Ishikawa (cell line): ENCODE results near the gene CLEC3B.

Experiments used
- CEBPB ChIP-seq: IDR thresholded peaks from 2 replicates; pipeline ENCODE4 v1.6.1; 2012
- CREB1 ChIP-seq: IDR thresholded peaks from 2 replicates; pipeline ENCODE4 v1.6.1; 2012; ENCODE audit warnings: low read depth
- EGR1 ChIP-seq: IDR thresholded peaks from 2 replicates; pipeline ENCODE4 v1.6.1; 2012
- EP300 ChIP-seq: IDR thresholded peaks from 2 replicates; pipeline ENCODE4 v1.6.1; 2012; ENCODE audit warnings: borderline replicate concordance
- MAX ChIP-seq: IDR thresholded peaks from 2 replicates; pipeline ENCODE4 v1.6.1; 2012
- NFIC ChIP-seq: IDR thresholded peaks from 2 replicates; pipeline ENCODE4 v1.6.1; 2012
- RAD21 ChIP-seq: IDR thresholded peaks from 2 replicates; pipeline ENCODE4 v1.6.1; 2012; ENCODE audit warnings: low read depth
- REST ChIP-seq: IDR thresholded peaks from 2 replicates; pipeline ENCODE4 v1.6.1; 2012; ENCODE audit warnings: low read depth, mild to moderate bottlenecking
- TAF1 ChIP-seq: IDR thresholded peaks from 2 replicates; pipeline ENCODE4 v1.6.1; 2012; ENCODE audit warnings: low read depth, mild to moderate bottlenecking
- TEAD4 ChIP-seq: IDR thresholded peaks from 2 replicates; pipeline ENCODE4 v1.6.1; 2012
- USF1 ChIP-seq: IDR thresholded peaks from 2 replicates; pipeline ENCODE4 v1.6.1; 2012
- YY1 ChIP-seq: IDR thresholded peaks from 2 replicates; pipeline ENCODE4 v1.6.1; 2012; ENCODE audit warnings: low read depth
- ZBTB7A ChIP-seq: IDR thresholded peaks from 2 replicates; pipeline ENCODE4 v1.6.1; 2012; ENCODE audit warnings: low read depth

Gene CLEC3B

GRCh38 chr3:45067486-45067885, 41.4 kb downstream of the CLEC3B start:
- no peak for TF ChIP-seq CREB1
- TF ChIP-seq RAD21: no peak
- no peak for TF ChIP-seq EGR1
- TF ChIP-seq TAF1: no peak
- no peak for TF ChIP-seq REST
- no peak for TF ChIP-seq NFIC
- no peak for TF ChIP-seq ZBTB7A
- TF ChIP-seq MAX: no peak
- no peak for TF ChIP-seq TEAD4
- no peak for TF ChIP-seq EP300
- TF ChIP-seq YY1: no peak
- no peak for TF ChIP-seq CEBPB

GRCh38 chr3:45067941-45068340, 41.8 kb downstream of the CLEC3B start:
- no peak for TF ChIP-seq USF1
- TF ChIP-seq TAF1: no peak
- TF ChIP-seq EP300: no peak

- TF ChIP-seq YY1 (no peak), CEBPB (no peak), TEAD4 (no peak), EGR1 (no peak), EP300 (no peak), USF1 (no peak), NFIC (no peak), RAD21 (no peak), REST (no peak), MAX (no peak)
Measured at GRCh38 chr3:45071075-45071474, 45.0 kb downstream of the CLEC3B start.

GRCh38 chr3:45075821-45076625, 49.9 kb downstream of the CLEC3B start:
- TF ChIP-seq REST: no peak

- TF ChIP-seq USF1: no peak
- no peak for TF ChIP-seq CEBPB
Measured at GRCh38 chr3:45078910-45079522, 52.9 kb downstream of the CLEC3B start.
